Neural progenitor cell (in vitro differentiated cells): ENCODE results near the gene CCL17.

ENCODE experiments used
- CTCF ChIP-seq: fragments of 200-600 bp; sonication (generic); IDR thresholded peaks from 2 replicates; pipeline ENCODE4 v1.5.1; 2017; ENCODE audit warnings: antibody characterized with exemption, mild to moderate bottlenecking
- EZH2 ChIP-seq: fragments of 200-600 bp; sonication (generic); IDR thresholded peaks from 2 replicates; pipeline ENCODE4 v1.6.1; 2017; ENCODE audit warnings: antibody characterized with exemption, mild to moderate bottlenecking, moderate library complexity

GRCh38 chr16:57409870-57410587 lies 5.5 kb downstream of the CCL17 start:
- peak; percentile 10 for TF ChIP-seq CTCF
- TF ChIP-seq EZH2, result no peak
